ENCODE results near the gene UNC5C.

UNC5C gene

GRCh38 chr4:95319169-95319568, 229.6 kb downstream of the UNC5C start (continued):
- TF ChIP-seq SP2 (tag by site-specific recombination; IDR thresholded peaks at IDR 0.05), result no peak
- TF ChIP-seq ZNF529 (tag by site-specific recombination; IDR thresholded peaks at IDR 0.05; ENCODE audit: insufficient replicate concordance), result no peak
- no peak for TF ChIP-seq ZNF747 (tag by site-specific recombination; IDR thresholded peaks at IDR 0.05)
- TF ChIP-seq KLF7 (tag by site-specific recombination; IDR thresholded peaks at IDR 0.05; ENCODE audit: borderline replicate concordance), result no peak
- TF ChIP-seq ZBTB11 (tag by site-specific recombination; conservative IDR thresholded peaks at IDR 0.05; ENCODE audit: low read depth), result no peak
- no peak for TF ChIP-seq ZBTB17 (tag by site-specific recombination; IDR thresholded peaks at IDR 0.05)
- TF ChIP-seq ZNF155 (tag by site-specific recombination; IDR thresholded peaks at IDR 0.05), result no peak
- no peak for TF ChIP-seq YY1 (tag by site-specific recombination; IDR thresholded peaks at IDR 0.05)

GRCh38 chr4:95318483-95318882, 230.3 kb downstream of the UNC5C start:
- Histone ChIP-seq H3K27ac (ENCODE audit: extremely low read depth, low read depth, low read length) (no peak overlapping the region), H3K9me3 (ENCODE audit: control insufficient read depth, insufficient read depth, low read depth, low read length) (no peaks in the 10 kb centered on the region), H3K4me1 (ENCODE audit: control insufficient read depth, insufficient read depth, low read length) (no peaks in the 10 kb centered on the region), H3K36me3 (ENCODE audit: control insufficient read depth in 2 of 2, insufficient read depth in 1 of 2, low read length in 2 of 2) (no peaks in the 10 kb centered on the region), H3K4me3 (ENCODE audit: low read depth, low read length) (no peak overlapping the region)
- TF ChIP-seq ZNF518A (tag by site-specific recombination; conservative IDR thresholded peaks at IDR 0.05; ENCODE audit: low read depth) (no peak), ZNF239 (tag by site-specific recombination; IDR thresholded peaks at IDR 0.05) (no peak), ZNF280C (tag by site-specific recombination; IDR thresholded peaks at IDR 0.05) (no peak), ZNF621 (tag by site-specific recombination; IDR thresholded peaks at IDR 0.05) (no peak), TCF7L2 (IDR thresholded peaks at IDR 0.05; ENCODE audit: borderline replicate concordance, low read depth, low read length) (no peak), ZFP69B (tag by site-specific recombination; IDR thresholded peaks at IDR 0.05) (no peak), ZNF175 (tag by site-specific recombination; IDR thresholded peaks at IDR 0.05) (no peak), ZNF707 (tag by site-specific recombination; IDR thresholded peaks at IDR 0.05) (no peak), ZNF549 (tag by site-specific recombination; IDR thresholded peaks at IDR 0.05) (no peak), WT1 (tag by site-specific recombination; IDR thresholded peaks at IDR 0.05) (no peak), ZEB2 (tag by site-specific recombination; IDR thresholded peaks at IDR 0.05) (no peak), HOXC10 (CRISPR knock-in tag; IDR thresholded peaks at IDR 0.05) (no peak), ZNF580 (tag by site-specific recombination; IDR thresholded peaks at IDR 0.05) (no peak), SP2 (tag by site-specific recombination; IDR thresholded peaks at IDR 0.05) (no peak), ZNF302 (tag by site-specific recombination; IDR thresholded peaks at IDR 0.05; ENCODE audit: low read depth) (no peak), ZNF585B (tag by site-specific recombination; IDR thresholded peaks at IDR 0.05) (no peak)
- ChIA-PET POLR2A (no interaction called here), CTCF (no interaction called here)

Measured in HEK293 (cell line).